WTC11 (cell line): Measurements from ENCODE around the gene C1QL1.

Source experiments
- CDX4 ChIP-seq: fragments of 250-450 bp; sonication (Bioruptor Pico); IDR thresholded peaks from 2 replicates; pipeline ENCODE4 v1.9.0; 2021; ENCODE audit warnings: moderate library complexity, mild to moderate bottlenecking, inconsistent platforms, borderline replicate concordance
- CTCF ChIP-seq: fragments of 200-600 bp; IDR thresholded peaks from 2 replicates; pipeline ENCODE4 v1.8.0; 2022; ENCODE audit warnings: antibody characterized with exemption
- E2F4 ChIP-seq: sonication (generic); formaldehyde crosslinking; IDR thresholded peaks from 2 replicates; pipeline ENCODE4 v1.8.1; 2022; ENCODE audit warnings: low read depth, mild to moderate bottlenecking, moderate library complexity, missing genetic modification reagents, borderline replicate concordance
- MAX ChIP-seq: sonication (generic); formaldehyde crosslinking; IDR thresholded peaks from 2 replicates; pipeline ENCODE4 v1.8.0; 2022; ENCODE audit warnings: mild to moderate bottlenecking, missing genetic modification reagents
- PRDM15 ChIP-seq: sonication (generic); formaldehyde crosslinking; IDR thresholded peaks from 2 replicates; pipeline ENCODE4 v1.8.0; 2022; ENCODE audit warnings: missing genetic modification reagents
- SP1 ChIP-seq: sonication (generic); formaldehyde crosslinking; conservative IDR thresholded peaks from 2 replicates; pipeline ENCODE4 v1.8.1; 2022; ENCODE audit warnings: missing genetic modification reagents
- TEAD4 ChIP-seq: sonication (generic); formaldehyde crosslinking; IDR thresholded peaks from 2 replicates; pipeline ENCODE4 v1.8.0; 2022; ENCODE audit warnings: mild to moderate bottlenecking, missing genetic modification reagents
- ZNF423 ChIP-seq: fragments of 250-450 bp; sonication (Bioruptor Pico); IDR thresholded peaks from 2 replicates; pipeline ENCODE4 v2.1.2; 2022; ENCODE audit warnings: mild to moderate bottlenecking, moderate library complexity

GRCh38 chr17:44999433-44999832, 31.3 kb upstream of the C1QL1 start:
- TF ChIP-seq SP1 (CRISPR knock-in tag) = no peak
- no peak for TF ChIP-seq CTCF
- TF ChIP-seq ZNF423 (CRISPR knock-in tag) = no peak
- no peak for TF ChIP-seq E2F4 (CRISPR knock-in tag)
- TF ChIP-seq PRDM15 (CRISPR knock-in tag) = no peak
- no peak for TF ChIP-seq CDX4
- TF ChIP-seq MAX (CRISPR knock-in tag) = no peak
- TF ChIP-seq TEAD4 (CRISPR knock-in tag) = no peak
